AG04449 (cell line): ENCODE data around the gene WDR18.

Source experiments
- CTCF ChIA-PET: fragments of 350-600 bp; formaldehyde crosslinking; extraction: SDS; loops from one replicate; lab custom pipeline; 2021; ENCODE audit warnings: antibody characterized with exemption; lab: Yijun Ruan, JAX
- POLR2A ChIA-PET: fragments of 400-600, 350-600 bp; formaldehyde crosslinking; extraction: SDS; loops from one replicate; lab custom pipeline; 2020; ENCODE audit warnings: antibody characterized with exemption, inconsistent platforms; lab: Yijun Ruan, JAX
- DNase-seq: peaks from one replicate; pipeline ENCODE4 v3.0.0-alpha.2; 2010; ENCODE audit warnings: low read depth, low spot score
- H3K4me3 ChIP-seq: 2 replicates; pipeline ENCODE4 v1.5.1; 2011; ENCODE audit warnings: low read depth, mild to moderate bottlenecking, control low read depth, low read length
- CTCF ChIP-seq: IDR thresholded peaks from one replicate; pipeline ENCODE4 v1.5.1; 2011; ENCODE audit warnings: mild to moderate bottlenecking, moderate library complexity, low read length, control low read depth, inconsistent platforms; ENCODE audit not compliant: insufficient read depth; ENCODE audit errors: missing control alignments

WDR18 gene

GRCh38 chr19:1014161-1015060, 30.3 kb downstream of the WDR18 start:
- CTCF ChIA-PET = interaction anchor here (0.6 to 1.1 kb wide), 3 partner anchors 9 to 180 kb away, joined by 3 read pairs; partner anchors contain the start of gene WDR18
- no peak for TF ChIP-seq CTCF
- DNase-seq = no peak
- POLR2A ChIA-PET = no interaction called here
- H3K4me3 ChIP-seq = no peak overlapping the region

GRCh38 chr19:1015061-1015781, 31.1 kb downstream of the WDR18 start:
- DNase-seq = no peak
- POLR2A ChIA-PET = no interaction called here
- H3K4me3 ChIP-seq = no peak overlapping the region
- CTCF ChIA-PET = interaction anchor here (0.9 to 1.1 kb wide), 2 partner anchors 9 to 180 kb away, joined by 3 read pairs; no protein-coding TSS in a partner anchor
- no peak for TF ChIP-seq CTCF

GRCh38 chr19:1015782-1016646, 31.9 kb downstream of the WDR18 start:
- H3K4me3 ChIP-seq = no peak overlapping the region
- POLR2A ChIA-PET = interaction anchor here (1.3 kb wide), 1 partner anchor 228 kb away, joined by 3 read pairs; no protein-coding TSS in a partner anchor
- no peak for DNase-seq
- CTCF ChIA-PET = interaction anchor here (1.0 to 1.4 kb wide), 3 partner anchors 20 to 179 kb away, joined by 3 to 4 read pairs (median 3); no protein-coding TSS in a partner anchor
- TF ChIP-seq CTCF = no peak

- H3K4me3 ChIP-seq = peak overlapping the region; percentile 23
- CTCF ChIA-PET = interaction anchor here (0.8 to 1.4 kb wide), 3 partner anchors 20 to 228 kb away, joined by 3 to 4 read pairs (median 3); no protein-coding TSS in a partner anchor
- no peak for DNase-seq
- TF ChIP-seq CTCF = no peak
- POLR2A ChIA-PET = interaction anchor here (1.3 kb wide), 1 partner anchor 228 kb away, joined by 3 read pairs; no protein-coding TSS in a partner anchor
Observed at GRCh38 chr19:1016647-1017114, 32.5 kb downstream of the WDR18 start.

- DNase-seq = no peak
- ChIA-PET POLR2A (interaction anchor here (1.3 kb wide), 1 partner anchor 227 kb away, joined by 3 read pairs; no protein-coding TSS in a partner anchor), CTCF (interaction anchor here (0.8 to 1.4 kb wide), 3 partner anchors 21 to 227 kb away, joined by 3 to 4 read pairs (median 3); no protein-coding TSS in a partner anchor)
- TF ChIP-seq CTCF = no peak
- H3K4me3 ChIP-seq = peak overlapping the region; percentile 23
Observed at GRCh38 chr19:1017115-1017905, 33.2 kb downstream of the WDR18 start.
